ENCODE data around the gene SEMA6B.

The SEMA6B gene

DNA sequence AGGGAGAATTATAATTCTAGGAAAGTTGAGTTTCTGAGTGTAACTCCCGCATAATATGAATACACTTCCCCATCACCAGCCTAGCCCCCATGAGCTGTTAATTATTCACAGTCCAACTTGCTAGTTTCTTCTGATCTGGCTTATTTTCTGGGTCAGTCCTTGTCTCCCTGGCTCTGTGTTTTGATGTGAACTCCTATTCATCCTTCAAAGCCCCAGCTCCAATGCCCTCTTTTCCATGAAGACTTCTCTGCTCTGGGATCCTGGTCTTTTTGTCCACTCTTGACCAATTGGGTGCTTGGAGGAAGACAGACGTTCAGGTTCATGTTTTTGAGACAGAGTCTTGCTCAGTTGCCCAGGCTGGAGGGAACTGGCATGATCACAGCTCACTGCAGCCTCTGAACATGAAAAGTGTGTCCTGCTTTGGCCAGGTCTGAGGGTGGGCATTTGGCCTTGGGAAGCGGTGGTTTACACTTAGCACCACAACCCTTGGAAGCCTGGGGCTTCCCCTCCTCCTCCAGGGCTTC, 20.3 kb downstream of the SEMA6B start:
- Histone ChIP-seq H3K36me3 (ENCODE audit: insufficient read depth) (no peaks in the 10 kb centered on the region), H2AFZ (ENCODE audit: low read depth) (no peak overlapping the region), H3K27me3 (ENCODE audit: insufficient read depth, low read depth) (peaks cover 61% of the 10 kb centered on the region), H3K4me3 (IDR thresholded peaks at IDR 0.05; ENCODE audit: insufficient read depth, low read depth, low read length) (no peak overlapping the region), H3K9ac (no peak overlapping the region), H3K4me2 (no peak overlapping the region), H3K79me2 (ENCODE audit: insufficient read depth, low read depth) (no peaks in the 10 kb centered on the region), H3K27ac (no peak overlapping the region), H3K4me1 (ENCODE audit: low read depth, poor library complexity, severe bottlenecking) (peaks cover 16% of the 10 kb centered on the region), H4K20me1 (ENCODE audit: insufficient read depth) (no peaks in the 10 kb centered on the region)
- no peak for TF ChIP-seq CTCF (conservative IDR thresholded peaks at IDR 0.05; ENCODE audit: low read depth, low read length)

- Histone ChIP-seq H3K4me3 (IDR thresholded peaks at IDR 0.05; ENCODE audit: insufficient read depth, low read depth, low read length) (no peak overlapping the region), H3K79me2 (ENCODE audit: insufficient read depth, low read depth) (no peaks in the 10 kb centered on the region), H3K4me1 (ENCODE audit: low read depth, poor library complexity, severe bottlenecking) (peaks cover 16% of the 10 kb centered on the region), H4K20me1 (ENCODE audit: insufficient read depth) (no peaks in the 10 kb centered on the region), H2AFZ (ENCODE audit: low read depth) (no peak overlapping the region), H3K9ac (no peak overlapping the region), H3K27ac (no peak overlapping the region), H3K27me3 (ENCODE audit: insufficient read depth, low read depth) (peaks cover 67% of the 10 kb centered on the region), H3K36me3 (ENCODE audit: insufficient read depth) (no peaks in the 10 kb centered on the region), H3K4me2 (no peak overlapping the region)
- no peak for TF ChIP-seq CTCF (conservative IDR thresholded peaks at IDR 0.05; ENCODE audit: low read depth, low read length)
Measured at GRCh38 chr19:4538601-4538954, 20.9 kb downstream of the SEMA6B start.

DNA sequence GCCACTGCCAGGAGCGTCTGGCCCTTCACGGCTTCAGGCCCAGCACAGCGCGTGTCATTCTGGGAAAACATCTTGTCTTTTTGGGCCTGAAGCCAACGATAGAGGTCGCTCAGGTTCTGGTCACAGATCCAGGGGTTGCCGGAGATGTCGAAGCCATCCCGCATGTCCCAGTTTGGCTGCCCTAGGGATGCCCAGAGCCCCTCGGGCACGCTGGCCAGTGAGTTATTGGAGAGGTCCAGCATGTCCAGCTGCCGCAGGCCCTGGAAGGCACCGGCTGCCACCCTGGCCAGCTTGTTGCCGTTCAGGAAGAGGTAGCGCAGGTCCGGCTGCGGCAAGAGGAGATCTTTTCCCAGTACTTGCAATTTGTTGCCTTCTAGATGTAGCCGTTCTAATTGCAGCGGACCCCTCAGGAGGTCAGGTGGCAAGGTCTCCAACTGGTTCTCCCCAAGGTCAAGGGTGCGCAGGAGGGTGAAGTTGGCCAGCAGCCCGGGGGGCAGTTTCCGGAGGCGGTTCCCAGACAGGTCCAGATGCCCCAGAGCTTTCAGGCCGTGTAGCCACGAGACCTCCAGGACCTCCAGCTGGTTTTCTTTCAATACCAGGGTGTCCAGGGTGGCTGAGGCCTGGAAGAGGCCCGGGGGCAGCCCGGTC, 21.4 kb downstream of the SEMA6B start:
- Histone ChIP-seq H2AFZ (ENCODE audit: low read depth) (no peak overlapping the region), H3K4me1 (ENCODE audit: low read depth, poor library complexity, severe bottlenecking) (peaks cover 16% of the 10 kb centered on the region), H3K4me3 (IDR thresholded peaks at IDR 0.05; ENCODE audit: insufficient read depth, low read depth, low read length) (no peak overlapping the region), H3K4me2 (no peak overlapping the region), H4K20me1 (ENCODE audit: insufficient read depth) (no peaks in the 10 kb centered on the region), H3K9ac (no peak overlapping the region), H3K27me3 (ENCODE audit: insufficient read depth, low read depth) (peaks cover 72% of the 10 kb centered on the region), H3K36me3 (ENCODE audit: insufficient read depth) (no peaks in the 10 kb centered on the region), H3K27ac (no peak overlapping the region), H3K79me2 (ENCODE audit: insufficient read depth, low read depth) (no peaks in the 10 kb centered on the region)
- no peak for TF ChIP-seq CTCF (conservative IDR thresholded peaks at IDR 0.05; ENCODE audit: low read depth, low read length)

DNA sequence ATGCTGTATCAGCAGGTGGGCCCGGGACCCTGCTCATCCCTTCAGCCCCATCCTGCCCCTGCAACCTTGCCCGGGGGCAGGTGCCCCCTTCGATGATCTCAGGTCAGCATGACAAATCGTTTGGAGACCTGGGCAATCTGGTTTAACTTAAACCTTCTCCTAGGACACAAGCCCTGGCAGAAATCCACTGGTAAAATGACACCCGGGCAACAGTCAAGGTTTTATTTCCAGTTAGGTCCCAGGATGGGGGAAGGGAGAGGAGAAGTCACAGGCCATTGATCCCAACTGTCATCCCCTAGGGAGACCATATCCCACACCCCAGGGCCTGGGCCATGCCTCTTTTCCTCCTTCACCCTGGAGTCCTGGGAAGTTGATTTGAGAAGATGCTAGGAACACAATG, 22.7 kb downstream of the SEMA6B start:
- Histone ChIP-seq H3K36me3 (ENCODE audit: insufficient read depth) (no peaks in the 10 kb centered on the region), H3K4me3 (IDR thresholded peaks at IDR 0.05; ENCODE audit: insufficient read depth, low read depth, low read length) (no peak overlapping the region), H3K27me3 (ENCODE audit: insufficient read depth, low read depth) (peaks cover 85% of the 10 kb centered on the region), H2AFZ (ENCODE audit: low read depth) (no peak overlapping the region), H4K20me1 (ENCODE audit: insufficient read depth) (no peaks in the 10 kb centered on the region), H3K27ac (no peak overlapping the region), H3K9ac (no peak overlapping the region), H3K79me2 (ENCODE audit: insufficient read depth, low read depth) (no peaks in the 10 kb centered on the region), H3K4me2 (no peak overlapping the region), H3K4me1 (ENCODE audit: low read depth, poor library complexity, severe bottlenecking) (peaks cover 8% of the 10 kb centered on the region)
- TF ChIP-seq CTCF (conservative IDR thresholded peaks at IDR 0.05; ENCODE audit: low read depth, low read length) = no peak
